ENCODE data around the gene OR4S2.

OR4S2 gene, protein sequence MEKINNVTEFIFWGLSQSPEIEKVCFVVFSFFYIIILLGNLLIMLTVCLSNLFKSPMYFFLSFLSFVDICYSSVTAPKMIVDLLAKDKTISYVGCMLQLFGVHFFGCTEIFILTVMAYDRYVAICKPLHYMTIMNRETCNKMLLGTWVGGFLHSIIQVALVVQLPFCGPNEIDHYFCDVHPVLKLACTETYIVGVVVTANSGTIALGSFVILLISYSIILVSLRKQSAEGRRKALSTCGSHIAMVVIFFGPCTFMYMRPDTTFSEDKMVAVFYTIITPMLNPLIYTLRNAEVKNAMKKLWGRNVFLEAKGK

DNA sequence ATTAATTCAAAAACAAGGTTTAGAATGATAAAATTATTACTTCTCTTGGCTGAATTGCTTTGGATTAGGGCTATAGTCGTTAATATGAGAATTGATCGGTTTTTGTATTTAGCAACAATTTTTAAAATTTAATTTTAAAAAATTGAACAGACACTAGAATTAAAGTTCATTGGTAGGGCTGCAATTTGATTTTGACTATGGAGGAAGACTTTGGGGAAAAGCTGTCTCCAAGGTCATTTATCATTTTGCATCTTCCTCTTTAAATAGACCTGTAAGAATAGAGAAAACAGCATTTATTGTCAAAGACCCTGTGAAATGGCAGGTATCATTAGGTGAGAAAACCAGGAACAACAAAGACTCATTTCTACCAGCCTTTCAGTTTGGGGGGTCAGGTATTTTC, at the start of gene OR4S2:
OR4S2 (plus strand) TSS at position 301 of the 400 bp plus-strand sequence. CDS start 2,577 bp downstream, outside the sequence.
- DNase-seq: no peak

DNA sequence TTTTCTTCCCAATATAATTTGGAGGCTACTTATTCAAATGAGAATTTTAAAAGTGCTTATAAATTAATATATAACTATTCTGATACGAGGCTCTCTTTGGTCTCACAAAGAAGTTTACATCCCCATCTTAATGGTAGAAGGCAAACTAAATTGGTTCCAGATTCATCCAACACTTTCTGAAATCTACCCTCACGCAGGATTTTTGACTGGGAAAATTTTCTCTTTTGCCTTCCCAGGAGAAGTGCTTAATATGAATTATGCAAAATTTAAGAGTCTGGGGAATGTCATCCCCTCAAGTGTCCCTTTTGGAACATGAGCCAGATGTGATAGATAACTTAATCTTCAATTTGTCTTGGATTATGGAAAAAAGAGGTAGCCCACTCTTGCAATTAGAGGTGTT, 40.6 kb upstream of the OR4S2 start, which contains the start of gene OR4C11:
OR4C11 (minus strand) TSS at position 101 of the 400 bp plus-strand sequence. CDS start 3,272 bp downstream, outside the sequence.
- no peak for DNase-seq

DNA sequence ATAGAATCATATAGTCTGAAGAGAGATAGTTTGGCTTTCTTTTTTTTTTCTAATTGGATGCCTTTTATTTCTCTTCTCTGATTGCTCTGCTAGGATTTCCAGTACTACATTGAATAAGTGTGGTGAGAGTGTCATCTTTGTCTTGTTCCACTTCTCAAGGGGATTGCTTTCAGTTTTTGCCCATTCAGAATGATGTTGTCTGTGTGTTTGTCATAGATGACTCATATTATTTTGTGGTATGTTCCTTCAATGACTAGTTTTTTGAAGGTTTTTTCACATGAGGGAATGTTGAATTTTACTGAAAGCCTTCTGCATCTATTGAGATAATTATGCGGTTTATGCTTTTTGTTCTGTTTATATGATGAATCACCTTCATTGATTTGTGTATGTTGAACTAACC, 23.6 kb upstream of the OR4S2 start:
- no peak for DNase-seq

DNA sequence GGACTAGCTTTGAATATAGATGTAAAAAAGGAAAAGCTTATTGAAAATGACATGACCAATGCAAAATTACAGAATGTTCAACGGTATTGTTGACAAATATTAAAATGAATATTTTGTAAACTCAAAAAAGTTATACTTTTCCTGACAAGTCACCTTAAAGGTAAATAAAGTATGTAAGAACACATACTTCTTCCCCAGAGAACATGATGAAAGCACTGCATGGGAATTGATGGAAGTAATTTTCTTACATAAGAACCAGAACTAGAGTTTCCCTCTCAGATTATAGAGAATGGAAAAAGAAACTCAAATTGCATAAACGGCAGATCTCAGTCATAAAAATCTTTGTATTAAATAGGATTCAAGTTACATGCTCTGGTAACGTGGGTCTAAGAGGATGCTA, 13.3 kb upstream of the OR4S2 start, which contains the start of gene OR4P4:
OR4P4 (plus strand) TSS at position 301 of the 400 bp plus-strand sequence.
- no peak for DNase-seq

DNA sequence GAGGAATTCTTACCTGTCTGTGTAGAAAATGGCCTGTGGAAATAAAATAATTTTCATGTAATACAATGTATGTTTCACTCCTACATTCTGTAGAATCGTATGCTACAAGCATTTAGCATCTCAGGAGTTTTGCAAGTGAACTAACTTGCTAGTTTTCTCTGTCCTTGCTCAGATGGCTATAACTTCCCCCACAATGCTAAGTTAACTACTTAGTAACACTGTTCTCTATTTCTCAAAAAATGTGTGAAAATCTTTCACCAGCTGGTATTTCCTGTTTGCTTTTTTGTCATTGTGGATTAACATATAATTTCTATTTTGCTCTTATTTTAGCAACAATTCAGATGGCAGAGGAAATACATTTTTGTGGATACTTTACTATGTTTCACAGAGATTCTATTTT, 4.4 kb downstream of the OR4S2 start:
- DNase-seq: no peak

DNA sequence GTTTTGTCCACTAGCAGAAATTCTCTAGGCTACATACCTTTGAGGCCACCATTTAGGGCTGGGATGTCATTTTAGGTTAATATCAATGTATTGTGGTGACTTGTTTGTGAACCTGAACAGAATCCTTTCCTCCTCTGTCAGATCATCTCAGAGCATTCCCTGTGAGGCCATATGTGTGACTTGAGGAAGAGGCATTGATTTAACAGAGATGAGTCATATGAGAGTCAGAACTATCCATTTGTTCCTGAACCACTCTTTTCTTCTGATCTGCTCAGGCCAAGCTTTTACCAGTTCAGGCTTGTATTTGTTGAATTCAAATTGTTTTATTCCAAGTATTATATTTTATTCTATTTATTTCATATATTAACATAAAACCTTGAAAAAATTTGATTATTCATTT, 7.0 kb downstream of the OR4S2 start:
- DNase-seq: no peak

- no peak for DNase-seq
These were observed 10.0 kb downstream of the OR4S2 start for GRCh38 chr11:55658031-55658573.

- DNase-seq: no peak
These were observed 10.5 kb downstream of the OR4S2 start for GRCh38 chr11:55658608-55659007.

DNA sequence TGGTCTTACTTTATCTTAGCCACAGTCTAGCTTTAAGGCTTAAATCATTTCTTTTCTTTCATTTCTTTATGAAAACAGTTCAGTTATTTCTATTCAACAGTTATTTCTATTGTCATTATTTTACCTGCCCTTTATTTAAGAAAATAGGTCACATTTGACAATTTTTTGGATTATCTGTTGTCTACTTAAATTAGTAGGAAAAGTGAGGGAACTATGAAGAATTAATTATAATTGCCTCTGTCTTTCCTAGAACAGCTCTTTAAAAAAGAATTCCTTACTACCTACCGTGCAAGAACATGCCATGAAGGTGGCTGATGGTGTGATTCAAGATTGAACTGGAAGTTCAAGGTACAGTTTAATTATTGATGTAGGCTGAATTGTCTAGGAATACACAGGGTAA, 13.8 kb downstream of the OR4S2 start, which contains the start of gene OR4C6:
OR4C6 (plus strand) TSS at position 301 of the 400 bp plus-strand sequence. CDS start 2,966 bp downstream, outside the sequence.
- DNase-seq: no peak

GRCh38 chr11:55669376-55669775, 21.2 kb downstream of the OR4S2 start:
- DNase-seq: no peak

DNA sequence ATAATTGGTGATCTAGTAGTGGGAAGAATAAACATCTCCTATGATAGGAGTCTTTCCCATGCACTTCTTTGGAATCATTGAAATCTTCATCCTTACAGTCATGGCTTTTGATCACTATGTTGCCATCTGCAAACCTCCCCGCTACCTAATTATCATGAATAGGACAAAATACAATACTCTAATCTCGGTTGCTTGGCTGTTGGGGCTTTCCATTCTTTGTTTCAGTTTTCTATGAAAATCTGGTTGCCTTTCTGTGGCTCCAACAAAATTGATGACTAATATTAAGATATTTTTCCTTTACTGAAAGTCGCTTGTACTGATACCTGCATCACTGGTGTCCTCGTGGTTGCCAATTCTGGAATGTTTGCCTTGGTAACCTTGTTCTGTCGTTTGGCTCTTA, 25.7 kb downstream of the OR4S2 start:
- no peak for DNase-seq

DNA sequence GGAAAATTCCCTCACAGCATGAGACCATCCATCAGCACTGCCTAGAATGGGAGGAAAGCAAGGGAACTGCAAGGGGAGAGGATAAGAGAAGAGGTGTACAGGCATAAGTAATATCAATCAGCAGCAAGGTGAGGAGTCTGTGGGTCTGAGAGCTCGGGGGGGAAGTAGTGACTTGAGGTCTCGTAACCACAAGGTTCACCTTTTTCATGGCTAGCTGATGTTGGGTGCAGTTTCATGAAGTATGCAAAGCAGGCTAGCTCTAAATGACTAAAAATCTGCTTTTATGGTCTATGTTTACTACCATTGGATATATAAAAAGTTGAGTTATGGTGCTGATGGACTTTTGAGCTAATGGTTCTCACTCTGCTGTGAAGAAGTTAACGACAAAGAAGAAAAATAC, 49.7 kb downstream of the OR4S2 start:
- DNase-seq: no peak

- DNase-seq: no peak
These were observed 53.3 kb downstream of the OR4S2 start for GRCh38 chr11:55701429-55701828.

Measured in NCI-H1417 treated with DMSO at 0.1 percent for 48 hours (cell line).